ENCODE measurements around the gene SLC2A2.
"Not testable (repeated sequence)": the region's sequence is repeated elsewhere in the genome, so short reads cannot be mapped to it uniquely, and the experiment has no call there.

SLC2A2 gene

GRCh38 chr3:170977949-170978745 is 48.4 kb downstream of the SLC2A2 start:
- H3K4me3 ChIP-seq (ENCODE audit: low read depth, low read length), result no peak overlapping the region
- DNase-seq (ENCODE audit: low read depth), result no peak
- no peak for TF ChIP-seq CTCF (IDR thresholded peaks at IDR 0.05; ENCODE audit: insufficient read depth, low read depth, low read length, missing control alignments)

GRCh38 chr3:170976190-170976519 is 50.4 kb downstream of the SLC2A2 start:
- no peak overlapping the region for H3K4me3 ChIP-seq (ENCODE audit: low read depth, low read length)
- no peak for DNase-seq (ENCODE audit: low read depth)
- no peak for TF ChIP-seq CTCF (IDR thresholded peaks at IDR 0.05; ENCODE audit: insufficient read depth, low read depth, low read length, missing control alignments)

- no peak overlapping the region for H3K4me3 ChIP-seq (ENCODE audit: low read depth, low read length)
- no peak for DNase-seq (ENCODE audit: low read depth)
- TF ChIP-seq CTCF (IDR thresholded peaks at IDR 0.05; ENCODE audit: insufficient read depth, low read depth, low read length, missing control alignments), result no peak
These were observed 51.0 kb downstream of the SLC2A2 start for GRCh38 chr3:170975283-170976189.

GRCh38 chr3:170974872-170975271 is 51.6 kb downstream of the SLC2A2 start:
- DNase-seq (ENCODE audit: low read depth), result no peak

GRCh38 chr3:170972917-170973316 is 53.6 kb downstream of the SLC2A2 start:
- H3K4me3 ChIP-seq (ENCODE audit: low read depth, low read length); DNase-seq (ENCODE audit: low read depth): not testable (repeated sequence)

More at GRCh38 chr3:170974872-170975271, 51.6 kb downstream of the SLC2A2 start:
- TF ChIP-seq CTCF (IDR thresholded peaks at IDR 0.05; ENCODE audit: insufficient read depth, low read depth, low read length, missing control alignments), result no peak
- H3K4me3 ChIP-seq (ENCODE audit: low read depth, low read length), result no peak overlapping the region

- no peak overlapping the region for H3K4me3 ChIP-seq (ENCODE audit: low read depth, low read length)
- DNase-seq (ENCODE audit: low read depth), result no peak
- no peak for TF ChIP-seq CTCF (IDR thresholded peaks at IDR 0.05; ENCODE audit: insufficient read depth, low read depth, low read length, missing control alignments)
These were observed 59.4 kb downstream of the SLC2A2 start for GRCh38 chr3:170967126-170967525.

GRCh38 chr3:170966495-170966894 is 60.0 kb downstream of the SLC2A2 start:
- no peak for DNase-seq (ENCODE audit: low read depth)
- no peak overlapping the region for H3K4me3 ChIP-seq (ENCODE audit: low read depth, low read length)
- TF ChIP-seq CTCF (IDR thresholded peaks at IDR 0.05; ENCODE audit: insufficient read depth, low read depth, low read length, missing control alignments), result no peak
